Cardiac muscle cell (in vitro differentiated cells and primary cell): ENCODE results near the gene ADSL. TPM values are rescaled to one million over a fixed set of nuclear protein-coding genes. Genes with fewer than 3 reads are reported as not detected.
"Not testable (repeated sequence)": the region's sequence is repeated elsewhere in the genome, so short reads cannot be mapped to it uniquely, and the experiment has no call there.

Experiments used
- DNase-seq, 2 donors: peaks; one replicate each; pipeline versions ENCODE4 v3.0.0 to v3.0.0-alpha.2; 2010 to 2017; ENCODE audit warnings: low read depth in 1 of 2, low spot score in 1 of 2
- H3K27ac ChIP-seq: fragments of 200-600 bp; sonication (generic); 2 replicates; pipeline ENCODE4 v1.5.1; 2016
- H3K27me3 ChIP-seq: fragments of 200-600 bp; sonication (generic); 2 replicates; pipeline ENCODE4 v1.6.0; 2016; ENCODE audit warnings: control low read depth
- H3K36me3 ChIP-seq: fragments of 200-600 bp; sonication (generic); 2 replicates; pipeline ENCODE4 v1.5.1; 2016; ENCODE audit warnings: control low read depth
- H3K4me1 ChIP-seq: fragments of 200-600 bp; sonication (generic); 2 replicates; pipeline ENCODE4 v1.8.1; 2017; ENCODE audit warnings: low read depth, mild to moderate bottlenecking, mixed run types
- H3K4me3 ChIP-seq: fragments of 200-600 bp; sonication (generic); 2 replicates; pipeline ENCODE4 v1.5.1; 2016; ENCODE audit warnings: mild to moderate bottlenecking
- H3K9me3 ChIP-seq: fragments of 200-600 bp; sonication (generic); 2 replicates; pipeline ENCODE4 v1.5.1; 2017; ENCODE audit warnings: low read depth, mild to moderate bottlenecking, control low read depth
- polyA plus RNA-seq: library from polyadenylated mRNA; unstranded; fragments of >200 nt; fragmentation: Nextera tagmentation; extraction: Ambion mirVana; gene quantifications from 2 replicates; pipeline ENCODE4 v1.2.1, GENCODE V29; 2016
- total RNA-seq: library from RNA; depleted of rRNA; stranded (reverse); fragments of >200 nt; gene quantifications from 2 replicates; pipeline ENCODE4 v1.2.3, GENCODE V29; 2016
- TF ChIP-seq, protein P1 (sequence below): IDR thresholded peaks from 2 replicates; pipeline ENCODE4 v1.5.1; 2012; ENCODE audit warnings: low read depth, mild to moderate bottlenecking, low read length

The ADSL gene
- total and polyA plus RNA-seq, 2 experiments from 2014 or later = 110 to 116 TPM

DNA sequence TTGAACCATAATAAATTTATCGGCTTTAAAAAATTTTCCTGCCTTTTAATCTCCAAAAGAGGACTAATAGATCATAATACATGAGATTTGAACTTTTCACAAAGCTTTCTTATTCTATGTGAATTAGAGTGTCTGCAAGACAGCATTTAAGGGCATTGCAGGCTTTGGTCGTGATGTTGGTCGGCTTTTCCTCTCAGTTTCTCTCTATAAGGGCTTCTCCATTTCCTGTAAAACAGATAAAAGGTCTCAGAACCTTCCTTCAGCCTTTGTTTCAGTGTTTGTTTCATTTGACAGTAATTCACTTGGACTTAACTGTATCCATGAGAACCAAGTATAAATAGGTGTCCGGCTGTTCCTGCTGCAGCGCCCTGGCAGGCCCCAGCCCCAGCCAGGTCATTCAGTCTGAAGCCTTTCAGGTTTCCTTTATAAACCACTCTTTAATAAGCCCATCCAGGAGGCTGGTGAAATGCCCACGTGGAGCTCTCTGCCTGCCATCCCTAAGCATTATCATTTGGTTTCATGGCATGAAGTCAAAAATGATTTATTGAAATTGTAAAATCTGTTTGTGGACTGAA, 37.2 kb upstream of the ADSL start:
- TF ChIP-seq, protein P1, sequence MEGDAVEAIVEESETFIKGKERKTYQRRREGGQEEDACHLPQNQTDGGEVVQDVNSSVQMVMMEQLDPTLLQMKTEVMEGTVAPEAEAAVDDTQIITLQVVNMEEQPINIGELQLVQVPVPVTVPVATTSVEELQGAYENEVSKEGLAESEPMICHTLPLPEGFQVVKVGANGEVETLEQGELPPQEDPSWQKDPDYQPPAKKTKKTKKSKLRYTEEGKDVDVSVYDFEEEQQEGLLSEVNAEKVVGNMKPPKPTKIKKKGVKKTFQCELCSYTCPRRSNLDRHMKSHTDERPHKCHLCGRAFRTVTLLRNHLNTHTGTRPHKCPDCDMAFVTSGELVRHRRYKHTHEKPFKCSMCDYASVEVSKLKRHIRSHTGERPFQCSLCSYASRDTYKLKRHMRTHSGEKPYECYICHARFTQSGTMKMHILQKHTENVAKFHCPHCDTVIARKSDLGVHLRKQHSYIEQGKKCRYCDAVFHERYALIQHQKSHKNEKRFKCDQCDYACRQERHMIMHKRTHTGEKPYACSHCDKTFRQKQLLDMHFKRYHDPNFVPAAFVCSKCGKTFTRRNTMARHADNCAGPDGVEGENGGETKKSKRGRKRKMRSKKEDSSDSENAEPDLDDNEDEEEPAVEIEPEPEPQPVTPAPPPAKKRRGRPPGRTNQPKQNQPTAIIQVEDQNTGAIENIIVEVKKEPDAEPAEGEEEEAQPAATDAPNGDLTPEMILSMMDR = no peak
- no peaks in the 10 kb centered on the region for H3K9me3 ChIP-seq
- peaks cover 71% of the 10 kb centered on the region for H3K36me3 ChIP-seq
- no peaks in the 10 kb centered on the region for H3K27me3 ChIP-seq
- H3K27ac ChIP-seq = no peak overlapping the region
- DNase-seq = no peak
- H3K4me3 ChIP-seq = no peak overlapping the region
- H3K4me1 ChIP-seq = no peaks in the 10 kb centered on the region

GRCh38 chr22:40309631-40310030, 36.7 kb upstream of the ADSL start:
- Histone ChIP-seq H3K4me1 (no peaks in the 10 kb centered on the region), H3K9me3 (no peaks in the 10 kb centered on the region), H3K4me3 (no peak overlapping the region), H3K27me3 (no peaks in the 10 kb centered on the region), H3K27ac (no peak overlapping the region), H3K36me3 (peaks cover 76% of the 10 kb centered on the region)
- DNase-seq = no peak
- TF ChIP-seq, protein P1 = no peak

DNA sequence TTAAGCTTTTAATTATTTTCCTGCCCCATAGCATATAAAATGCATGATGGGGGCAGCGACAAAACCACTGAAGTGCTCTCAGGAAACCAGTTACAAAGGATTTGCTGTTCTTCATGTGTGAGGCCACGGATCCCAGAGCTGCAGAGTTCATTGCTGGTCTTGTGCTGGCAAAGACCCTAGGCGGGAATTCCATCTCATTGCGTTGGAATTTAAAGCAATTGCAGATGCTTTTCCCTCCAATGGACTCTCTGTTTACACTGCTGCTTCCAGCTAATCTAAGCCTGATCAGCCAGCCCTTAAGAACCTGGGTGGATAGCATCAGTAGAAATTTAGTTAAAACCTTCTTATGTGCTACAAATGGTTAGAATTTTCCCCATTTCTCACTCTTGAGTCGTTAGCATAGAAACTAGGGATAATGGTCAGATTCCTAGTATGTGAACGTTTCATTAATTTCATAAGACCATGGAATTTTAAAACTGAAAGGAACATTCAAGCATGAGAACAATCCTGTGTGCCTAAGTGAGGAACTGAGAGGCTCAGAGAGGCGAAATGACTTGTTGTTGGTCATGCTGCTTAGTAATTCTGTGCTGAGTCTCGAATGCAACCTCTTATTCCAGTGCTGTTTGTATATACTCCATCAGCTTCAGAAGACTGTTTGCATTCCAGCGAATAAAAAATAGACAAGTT, 36.1 kb upstream of the ADSL start:
- H3K4me3 ChIP-seq = no peak overlapping the region
- TF ChIP-seq, protein P1 = no peak
- no peaks in the 10 kb centered on the region for H3K27me3 ChIP-seq
- no peaks in the 10 kb centered on the region for H3K9me3 ChIP-seq
- H3K27ac ChIP-seq = no peak overlapping the region
- peaks cover 78% of the 10 kb centered on the region for H3K36me3 ChIP-seq
- H3K4me1 ChIP-seq = no peaks in the 10 kb centered on the region
- peak in 1 of 2 donors; percentile 58 for DNase-seq

DNA sequence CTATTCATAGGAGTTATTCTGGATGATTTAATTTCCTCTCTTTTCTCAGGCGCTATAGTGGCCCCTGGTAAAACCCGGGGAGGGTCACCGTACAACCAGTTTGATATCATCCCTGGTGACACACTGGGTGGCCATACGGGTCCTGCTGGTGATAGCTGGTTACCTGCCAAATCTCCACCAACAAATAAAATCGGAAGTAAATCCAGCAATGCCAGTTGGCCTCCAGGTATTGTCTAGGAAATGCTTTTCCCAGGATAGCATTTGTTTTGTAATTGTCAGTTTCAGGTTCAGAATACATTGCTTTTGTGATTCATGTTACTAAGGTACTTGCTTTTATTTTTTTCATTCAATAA, 35.6 kb upstream of the ADSL start:
- H3K27me3 ChIP-seq = no peaks in the 10 kb centered on the region
- H3K27ac ChIP-seq = no peak overlapping the region
- peaks cover 82% of the 10 kb centered on the region for H3K36me3 ChIP-seq
- no peaks in the 10 kb centered on the region for H3K4me1 ChIP-seq
- TF ChIP-seq, protein P1 = no peak
- DNase-seq = no peak
- no peak overlapping the region for H3K4me3 ChIP-seq
- no peaks in the 10 kb centered on the region for H3K9me3 ChIP-seq

GRCh38 chr22:40311646-40312045, 34.7 kb upstream of the ADSL start:
- not testable (repeated sequence) for DNase-seq, H3K27me3 ChIP-seq, H3K27ac ChIP-seq, H3K4me3 ChIP-seq, H3K4me1 ChIP-seq, H3K9me3 ChIP-seq
- peaks cover 91% of the 10 kb centered on the region for H3K36me3 ChIP-seq

GRCh38 chr22:40312050-40312449, 34.2 kb upstream of the ADSL start:
- peaks cover 92% of the 10 kb centered on the region for H3K36me3 ChIP-seq
- no peaks in the 10 kb centered on the region for H3K27me3 ChIP-seq
- no peak for DNase-seq
- no peak overlapping the region for H3K27ac ChIP-seq
- TF ChIP-seq, protein P1 = no peak
- H3K4me3 ChIP-seq = no peak overlapping the region
- H3K4me1 ChIP-seq = no peaks in the 10 kb centered on the region
- H3K9me3 ChIP-seq = no peaks in the 10 kb centered on the region
